ENCODE data around the gene VRK1. TPM values are rescaled to one million over a fixed set of nuclear protein-coding genes. Genes with fewer than 3 reads are reported as not detected.

VRK1 gene
- total RNA-seq, 1 experiment from 2014 or later = 67.3 TPM

DNA sequence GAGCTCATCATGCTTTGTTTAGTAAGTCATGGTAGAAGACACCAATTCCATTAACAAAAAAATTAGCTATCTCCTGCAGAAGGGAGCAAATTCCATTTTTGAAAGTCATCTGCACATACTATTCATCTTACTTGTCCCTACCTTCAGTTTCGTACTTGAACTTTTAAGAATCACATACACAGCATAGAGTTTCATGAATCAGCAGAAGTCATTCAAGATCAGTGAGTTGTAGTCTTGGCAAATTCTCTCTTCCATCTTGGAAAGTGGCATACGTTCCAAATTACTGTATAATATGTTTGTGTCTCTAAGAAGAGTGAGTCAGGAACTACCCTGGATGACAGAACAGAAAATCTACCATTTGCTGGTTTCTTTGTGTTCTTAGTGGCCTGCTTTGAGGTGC lies 14.1 kb downstream of the VRK1 start:
- Mint-ChIP-seq H3K4me3 (no peak overlapping the region), H3K27ac (no peak overlapping the region; the same call in 1 of the 2 replicates), H3K27me3 (ENCODE audit: low read depth) (no peaks in the 10 kb centered on the region), H3K4me1 (peaks cover 21% of the 10 kb centered on the region), H3K36me3 (no peaks in the 10 kb centered on the region), H3K9me3 (no peaks in the 10 kb centered on the region)
- CTCF ChIA-PET = no interaction called here
- TF ChIP-seq ELF4 (CRISPR knock-in tag; IDR thresholded peaks at IDR 0.05; ENCODE audit: low read depth) (no peak), IRF1 (CRISPR knock-in tag; IDR thresholded peaks at IDR 0.05) (no peak), ATF1 (CRISPR knock-in tag; IDR thresholded peaks at IDR 0.05) (no peak), OVOL2 (CRISPR knock-in tag; IDR thresholded peaks at IDR 0.05; ENCODE audit: borderline replicate concordance) (no peak), SP1 (CRISPR knock-in tag; conservative IDR thresholded peaks at IDR 0.05) (no peak), IRF2 (CRISPR knock-in tag; IDR thresholded peaks at IDR 0.05; ENCODE audit: borderline replicate concordance, low read depth) (no peak), RORB (CRISPR knock-in tag; IDR thresholded peaks at IDR 0.05) (no peak), USF2 (CRISPR knock-in tag; IDR thresholded peaks at IDR 0.05) (no peak), ZMAT4 (CRISPR knock-in tag; IDR thresholded peaks at IDR 0.05) (no peak), ZNF219 (CRISPR knock-in tag; IDR thresholded peaks at IDR 0.05; ENCODE audit: borderline replicate concordance) (no peak), JAZF1 (CRISPR knock-in tag; IDR thresholded peaks at IDR 0.05) (no peak), AR (CRISPR knock-in tag; IDR thresholded peaks at IDR 0.05) (no peak)
- ATAC-seq (no peak), DNase-seq (ENCODE audit: low spot score) (no peak)
- POLR2A ChIA-PET = no interaction called here

GRCh38 chr14:96811985-96812667 lies 14.9 kb downstream of the VRK1 start:
- peaks cover 26% of the 10 kb centered on the region for H3K4me1 Mint-ChIP-seq
- no peaks in the 10 kb centered on the region for H3K9me3 Mint-ChIP-seq
- no peaks in the 10 kb centered on the region for H3K27me3 Mint-ChIP-seq (ENCODE audit: low read depth)
- CTCF ChIA-PET = no interaction called here
- H3K27ac Mint-ChIP-seq = no peak overlapping the region
- no peak overlapping the region for H3K4me3 Mint-ChIP-seq
- no peak for DNase-seq (ENCODE audit: low spot score)
- no peak for ATAC-seq
- POLR2A ChIA-PET = no interaction called here
- TF ChIP-seq ZNF219 (CRISPR knock-in tag; IDR thresholded peaks at IDR 0.05; ENCODE audit: borderline replicate concordance) = no peak
- H3K36me3 Mint-ChIP-seq = no peaks in the 10 kb centered on the region

- Mint-ChIP-seq H3K9me3 (no peaks in the 10 kb centered on the region), H3K4me1 (peaks cover 48% of the 10 kb centered on the region), H3K27me3 (ENCODE audit: low read depth) (no peaks in the 10 kb centered on the region), H3K4me3 (no peak overlapping the region), H3K36me3 (no peaks in the 10 kb centered on the region), H3K27ac (no peak overlapping the region; the same call in 1 of the 2 replicates)
- CTCF ChIA-PET = no interaction called here
- POLR2A ChIA-PET = no interaction called here
- ATAC-seq (no peak), DNase-seq (ENCODE audit: low spot score) (no peak)
- TF ChIP-seq ATF2 (CRISPR knock-in tag; IDR thresholded peaks at IDR 0.05; ENCODE audit: borderline replicate concordance, low read depth) (no peak), SMAD4 (CRISPR knock-in tag; IDR thresholded peaks at IDR 0.05) (no peak), NR1H2 (CRISPR knock-in tag; IDR thresholded peaks at IDR 0.05) (no peak), PRRX2 (CRISPR knock-in tag; IDR thresholded peaks at IDR 0.05) (no peak), TCF7 (CRISPR knock-in tag; IDR thresholded peaks at IDR 0.05; ENCODE audit: low read depth) (no peak), NR3C1 (CRISPR knock-in tag; conservative IDR thresholded peaks at IDR 0.05; ENCODE audit: low read depth) (no peak), ZNF416 (CRISPR knock-in tag; IDR thresholded peaks at IDR 0.05) (no peak)
- TF ChIP-seq, protein P1, sequence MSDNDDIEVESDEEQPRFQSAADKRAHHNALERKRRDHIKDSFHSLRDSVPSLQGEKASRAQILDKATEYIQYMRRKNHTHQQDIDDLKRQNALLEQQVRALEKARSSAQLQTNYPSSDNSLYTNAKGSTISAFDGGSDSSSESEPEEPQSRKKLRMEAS (CRISPR knock-in tag; IDR thresholded peaks at IDR 0.05) = no peak
- TF ChIP-seq, protein P2, sequence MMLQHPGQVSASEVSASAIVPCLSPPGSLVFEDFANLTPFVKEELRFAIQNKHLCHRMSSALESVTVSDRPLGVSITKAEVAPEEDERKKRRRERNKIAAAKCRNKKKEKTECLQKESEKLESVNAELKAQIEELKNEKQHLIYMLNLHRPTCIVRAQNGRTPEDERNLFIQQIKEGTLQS (CRISPR knock-in tag; conservative IDR thresholded peaks at IDR 0.05) = no peak
Measured at GRCh38 chr14:96816281-96816680, 19.1 kb downstream of the VRK1 start.

All from WTC11 (cell line).